Measurements from ENCODE around the gene DNAH10.

Gene DNAH10

DNA sequence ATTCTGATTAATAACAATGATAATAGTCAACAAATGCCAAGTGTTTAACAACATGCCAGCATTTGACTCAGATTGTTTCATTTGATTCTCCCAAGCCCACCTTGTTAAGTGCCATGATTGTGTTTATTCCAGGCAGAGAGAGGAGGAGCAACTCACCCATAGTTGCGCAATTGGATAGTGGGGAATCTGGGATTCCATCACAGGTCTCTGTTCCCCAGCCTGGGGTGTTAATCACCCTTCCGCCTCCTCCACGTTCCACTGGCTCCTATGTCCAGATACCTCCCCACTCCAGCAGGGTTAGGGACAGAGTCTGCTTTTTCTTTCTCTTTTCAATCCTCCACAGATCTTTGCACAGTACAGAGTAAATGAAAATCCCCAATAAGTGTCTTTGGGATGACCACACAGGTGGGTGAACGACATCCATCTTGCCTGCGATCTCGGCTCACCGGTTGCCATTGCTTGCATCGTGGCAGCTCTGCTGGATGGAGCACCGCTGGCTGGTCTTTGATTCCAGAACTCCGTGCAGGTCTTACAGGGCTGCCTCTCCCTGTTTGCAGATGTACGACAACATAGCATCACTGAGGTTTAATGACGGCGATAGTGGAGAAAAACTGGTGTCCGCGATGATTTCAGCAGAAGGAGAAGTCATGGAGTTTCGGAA lies 78.8 kb downstream of the DNAH10 start:
- DNase-seq (ENCODE audit: low read depth in 3 of 3) = no peak

DNA sequence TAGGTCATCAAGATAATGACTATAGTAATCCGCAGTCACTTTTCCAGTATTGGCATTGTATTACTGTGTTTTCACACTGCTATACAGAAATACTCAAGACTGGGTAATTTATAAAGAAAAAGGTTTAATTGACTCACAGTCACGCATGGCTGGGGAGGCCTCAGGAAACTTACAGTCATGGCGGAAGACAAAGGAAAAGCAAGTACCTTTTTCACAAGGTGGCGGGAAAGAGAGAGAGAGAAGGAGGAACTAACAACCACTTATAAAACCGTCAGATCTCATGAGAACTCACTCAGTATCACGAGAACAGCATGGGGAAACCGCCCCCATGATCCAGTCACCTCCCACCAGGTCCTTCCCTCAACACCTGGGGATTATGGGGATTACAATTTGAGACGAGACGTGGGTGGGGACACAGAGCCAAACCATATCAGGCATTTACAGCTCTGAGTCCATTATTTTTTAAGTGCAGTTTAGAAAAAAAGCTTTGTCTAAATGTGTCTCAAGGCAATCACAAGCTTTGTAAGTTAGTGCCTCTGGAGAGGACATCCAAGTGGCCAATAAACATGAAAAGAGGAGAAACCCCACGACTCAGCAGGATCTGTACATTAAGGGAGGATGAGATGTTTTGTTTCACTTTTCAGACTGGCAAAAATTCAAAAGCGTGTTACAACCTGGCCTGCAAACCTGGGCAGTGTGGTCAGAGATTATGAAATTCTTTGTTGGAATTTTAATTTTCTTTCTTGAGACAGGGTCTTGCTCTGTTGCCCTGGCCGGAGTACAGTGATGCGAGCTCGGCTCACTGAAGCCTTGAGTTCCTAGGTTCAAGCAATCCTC lies 82.0 kb downstream of the DNAH10 start:
- DNase-seq (ENCODE audit: low read depth in 3 of 3) = no peak

DNA sequence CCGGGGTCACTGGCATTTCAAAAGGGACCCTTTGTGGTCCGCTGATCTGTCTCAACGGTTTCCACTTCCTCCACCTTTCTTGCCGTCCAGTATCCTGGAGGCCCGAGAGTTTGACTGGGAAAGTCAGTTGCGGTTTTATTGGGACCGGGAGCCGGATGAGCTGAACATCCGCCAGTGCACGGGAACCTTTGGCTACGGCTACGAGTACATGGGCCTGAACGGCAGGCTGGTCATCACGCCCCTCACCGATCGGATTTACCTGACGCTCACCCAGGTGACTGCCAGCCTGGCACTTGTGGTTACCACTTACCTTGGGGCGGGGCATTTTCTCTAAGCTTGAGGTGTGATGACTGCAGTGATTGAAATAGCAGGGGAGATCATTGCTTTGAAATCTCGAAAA lies 83.8 kb downstream of the DNAH10 start:
- no peak for DNase-seq (ENCODE audit: low read depth in 3 of 3)

DNA sequence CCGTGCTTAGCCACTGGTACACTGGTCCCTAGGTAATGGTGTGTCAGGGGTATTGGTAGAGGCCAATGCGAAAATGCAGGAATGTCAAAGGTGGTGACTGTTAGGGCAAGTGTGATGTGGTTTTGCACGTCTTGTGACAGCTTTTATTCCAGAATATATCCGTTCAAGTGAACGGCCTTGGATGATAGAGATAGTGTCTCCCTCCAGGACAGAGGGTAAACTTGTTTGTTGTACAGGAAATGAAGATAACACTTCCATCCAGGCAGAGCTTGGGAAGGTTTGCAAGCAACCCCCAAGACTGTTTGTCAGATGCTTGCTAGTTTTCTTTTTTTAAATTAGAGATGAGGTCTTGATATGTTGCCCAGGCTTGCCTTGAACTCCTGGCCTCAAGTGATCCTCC lies 84.2 kb downstream of the DNAH10 start:
- no peak for DNase-seq (ENCODE audit: low read depth in 3 of 3)

DNA sequence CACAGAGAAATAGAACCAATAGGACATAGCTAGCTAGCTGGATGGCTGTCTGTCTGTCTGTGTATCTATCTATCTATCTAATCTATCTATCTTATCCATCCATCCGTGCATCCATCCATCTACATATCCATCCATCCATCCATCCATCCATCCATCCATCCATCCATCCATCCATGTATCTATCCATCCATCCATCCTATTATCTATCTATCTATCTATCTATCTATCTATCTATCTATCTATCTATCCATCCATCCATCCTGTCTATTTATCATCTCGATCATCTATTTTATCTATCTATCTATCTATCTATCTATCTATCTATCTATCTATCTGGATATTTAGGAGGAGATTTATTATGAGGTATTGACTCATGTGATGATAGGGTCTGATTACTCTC lies 84.9 kb downstream of the DNAH10 start:
- DNase-seq (ENCODE audit: low read depth in 3 of 3) = no peak

DNA sequence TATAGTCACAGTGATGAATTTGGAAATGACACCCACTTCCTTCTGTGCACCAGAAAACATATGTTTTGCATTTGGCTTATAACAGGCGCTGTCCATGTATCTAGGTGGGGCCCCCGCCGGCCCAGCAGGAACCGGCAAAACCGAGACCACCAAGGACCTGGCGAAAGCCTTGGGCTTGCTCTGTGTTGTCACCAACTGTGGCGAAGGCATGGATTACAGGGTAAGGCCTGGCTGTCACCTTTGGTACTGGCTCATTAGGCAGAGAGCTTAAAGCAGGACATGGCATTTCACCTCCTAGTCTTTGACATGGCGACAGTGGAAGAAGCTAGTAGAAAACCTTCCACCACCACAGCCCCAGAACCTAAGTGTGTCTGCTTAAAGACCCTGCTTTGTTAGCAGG lies 85.8 kb downstream of the DNAH10 start:
- no peak for DNase-seq (ENCODE audit: low read depth in 3 of 3)

DNA sequence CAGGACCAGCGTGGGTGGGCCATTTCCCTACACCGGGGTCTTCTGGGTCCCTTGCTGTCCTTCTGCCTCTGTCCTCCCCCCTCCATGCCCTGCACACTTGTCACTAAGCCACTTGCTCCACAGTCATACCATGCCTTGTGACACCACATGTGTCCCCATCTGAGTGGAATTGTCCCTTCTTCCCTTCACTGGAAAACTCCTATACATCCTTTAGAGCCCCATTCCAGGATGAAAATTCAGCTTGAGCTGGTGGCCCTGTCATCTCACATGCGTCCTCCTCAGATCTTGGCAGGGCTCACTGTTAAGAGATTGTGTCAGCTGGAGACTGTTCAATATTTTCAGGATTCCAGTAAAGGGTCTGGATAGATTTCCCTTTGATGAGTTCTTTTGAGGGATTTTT lies 87.4 kb downstream of the DNAH10 start:
- no peak for DNase-seq (ENCODE audit: low read depth in 3 of 3)

DNA sequence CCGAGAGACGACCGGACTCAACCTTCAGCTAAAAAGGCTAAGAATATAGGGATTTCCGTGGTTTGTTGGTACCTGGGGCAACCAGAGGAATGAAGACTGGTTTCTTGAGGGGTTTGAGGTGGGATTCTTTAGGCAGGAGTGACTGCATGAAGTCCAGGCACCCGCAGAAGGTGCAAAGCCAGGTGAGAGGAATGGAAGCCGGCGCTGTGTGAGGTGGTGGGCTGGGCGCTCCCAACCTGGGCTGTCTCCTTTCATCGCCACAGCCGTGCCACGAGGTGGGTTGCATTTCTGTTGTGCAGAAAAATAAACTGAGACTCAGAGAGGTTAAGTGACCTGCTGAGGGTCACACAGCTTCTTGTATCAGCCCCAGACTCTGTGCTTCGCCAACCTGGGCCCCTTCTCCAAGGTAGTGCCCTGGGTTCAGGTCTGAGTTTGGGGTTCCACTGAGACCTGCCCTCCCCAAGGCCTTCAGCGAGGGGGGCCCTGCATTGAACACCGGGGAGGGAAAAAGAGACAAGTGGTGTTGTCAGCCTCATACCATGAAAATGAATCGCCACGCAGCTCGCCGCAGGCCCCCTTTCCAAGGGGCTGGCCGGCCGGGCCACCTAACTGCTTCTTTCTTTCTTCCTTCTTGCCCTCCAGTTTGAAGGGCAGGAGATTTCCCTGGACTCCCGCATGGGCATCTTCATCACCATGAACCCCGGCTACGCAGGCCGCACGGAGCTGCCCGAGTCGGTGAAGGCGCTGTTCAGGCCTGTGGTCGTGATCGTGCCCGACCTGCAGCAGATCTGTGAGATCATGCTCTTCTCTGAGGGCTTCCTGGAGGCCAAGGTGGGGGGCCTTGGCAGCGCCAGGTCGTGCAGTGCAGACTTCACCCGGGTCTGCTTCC lies 88.4 kb downstream of the DNAH10 start:
- no peak for DNase-seq (ENCODE audit: low read depth in 3 of 3)

DNA sequence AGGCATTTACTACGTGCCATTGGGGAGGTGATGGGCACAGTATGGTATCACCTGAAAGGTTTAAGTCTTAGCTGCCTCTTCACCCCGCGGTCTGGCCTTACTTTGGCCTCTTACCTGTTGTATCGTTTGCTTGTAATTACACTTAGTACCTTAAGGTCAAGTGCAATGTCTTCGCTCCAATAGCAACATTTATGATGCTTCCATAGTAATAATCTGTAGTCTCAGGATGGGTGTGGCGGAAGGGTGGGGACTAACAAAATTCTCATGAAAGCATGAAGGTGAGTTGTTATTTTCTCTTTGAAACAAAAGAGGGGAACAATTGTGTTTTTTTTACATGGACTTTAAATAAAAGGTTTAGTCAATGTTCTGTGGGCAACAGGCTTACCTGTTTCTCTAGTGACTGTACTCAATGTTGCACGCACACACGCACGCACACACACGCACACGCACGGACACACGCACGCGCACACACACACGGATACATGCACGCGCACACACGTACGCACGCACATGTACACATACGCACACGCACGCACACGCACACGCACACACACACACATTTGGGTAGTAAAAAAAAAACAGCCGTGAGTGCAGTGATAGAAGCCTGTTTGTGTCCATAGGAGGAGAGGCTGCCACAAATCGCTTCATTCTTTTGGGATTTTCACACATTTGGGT lies 91.4 kb downstream of the DNAH10 start:
- no peak for DNase-seq (ENCODE audit: low read depth in 3 of 3)

DNA sequence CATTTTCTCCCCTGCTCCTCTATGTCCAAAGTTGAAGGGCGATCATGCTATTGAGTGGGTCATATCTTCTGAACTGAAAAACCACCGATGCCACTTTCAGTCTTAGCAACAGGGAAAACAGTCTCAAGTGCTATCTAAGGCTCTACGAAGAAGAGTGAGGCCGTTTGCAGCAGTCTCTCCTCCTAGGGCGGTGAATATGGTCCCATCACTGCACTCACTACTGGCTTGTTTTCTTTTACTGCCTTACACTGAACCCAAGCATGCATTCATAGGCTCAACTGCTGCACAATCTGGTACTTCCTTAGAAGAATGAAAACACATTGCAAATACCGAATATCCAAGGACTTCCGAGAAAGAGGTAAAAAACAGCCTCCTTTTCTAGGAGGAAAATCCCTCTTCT lies 92.1 kb downstream of the DNAH10 start:
- no peak for DNase-seq (ENCODE audit: low read depth in 3 of 3)

DNA sequence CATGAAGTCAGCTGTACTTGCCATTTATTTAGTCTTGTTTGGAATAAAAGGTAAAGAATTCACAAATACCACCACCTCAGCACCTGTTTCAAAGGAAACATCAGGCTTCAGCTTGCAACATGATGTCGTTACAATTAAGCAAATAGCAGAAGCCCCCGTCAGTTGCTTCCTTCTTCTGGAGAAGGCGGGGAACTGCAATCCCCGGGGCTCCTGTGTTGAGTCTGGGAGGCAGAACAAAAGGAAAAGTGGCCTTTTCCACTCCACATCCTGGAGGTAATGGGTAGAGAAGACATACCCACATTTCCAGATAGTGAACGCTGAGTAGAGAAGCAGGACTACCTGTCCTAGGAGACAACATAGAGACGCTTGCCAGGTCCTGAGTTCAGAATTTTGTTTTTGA lies 92.8 kb downstream of the DNAH10 start:
- no peak for DNase-seq (ENCODE audit: low read depth in 3 of 3)

DNA sequence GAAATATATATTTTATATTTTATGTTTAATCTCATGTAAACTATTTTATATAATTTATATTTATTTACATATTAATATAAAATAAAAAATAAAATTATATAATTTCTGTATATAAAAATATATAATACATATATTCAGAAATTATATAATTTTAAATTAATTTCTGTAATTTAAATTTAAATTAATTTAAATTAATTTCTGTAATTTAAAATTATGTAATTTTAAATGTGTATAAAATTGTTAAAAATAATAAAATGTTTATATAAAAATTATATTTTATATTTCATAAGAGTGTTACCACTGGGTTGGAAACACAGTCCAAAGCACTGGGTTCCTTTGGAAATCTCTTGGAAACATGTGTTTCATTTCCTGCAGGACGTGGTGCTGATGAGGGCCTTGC lies 94.6 kb downstream of the DNAH10 start:
- no peak for DNase-seq (ENCODE audit: low read depth in 3 of 3)

DNA sequence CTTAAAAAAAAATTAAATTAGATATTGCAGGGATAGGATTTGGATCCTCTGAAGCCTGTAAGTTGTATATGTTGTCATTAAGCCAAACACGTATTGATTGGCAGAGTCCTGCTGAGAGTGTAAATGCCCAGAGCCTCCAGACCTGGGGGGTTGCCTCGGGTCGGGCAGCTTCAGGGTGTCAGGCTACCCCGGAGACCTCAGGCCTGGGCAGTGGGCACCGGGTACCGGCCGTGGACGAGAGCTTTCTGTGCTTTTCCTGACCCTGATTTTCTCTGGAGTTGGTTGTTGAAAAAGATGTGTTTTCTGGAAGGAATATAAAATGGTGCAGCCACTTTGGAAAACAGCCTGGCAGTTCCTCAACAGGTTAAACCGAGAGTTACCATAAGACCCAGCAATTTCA lies 96.1 kb downstream of the DNAH10 start:
- no peak for DNase-seq (ENCODE audit: low read depth in 3 of 3)

DNA sequence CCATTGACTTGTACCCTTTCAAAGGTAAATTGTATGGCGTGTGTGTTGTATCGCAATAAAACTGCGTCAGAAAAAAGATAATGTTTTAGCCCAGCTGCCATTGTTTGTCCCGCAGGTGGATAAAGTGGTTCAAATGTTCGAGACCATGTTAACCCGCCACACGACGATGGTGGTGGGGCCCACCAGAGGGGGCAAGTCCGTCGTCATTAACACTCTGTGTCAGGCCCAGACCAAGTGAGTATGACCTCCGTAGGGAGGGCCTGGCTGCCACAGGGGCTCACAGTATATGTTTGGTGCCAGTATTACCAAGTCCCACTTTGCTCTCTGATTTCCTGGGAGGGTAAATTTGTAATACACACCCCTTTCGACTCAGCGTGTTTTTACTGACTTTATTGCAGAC lies 96.9 kb downstream of the DNAH10 start:
- DNase-seq (ENCODE audit: low read depth in 3 of 3) = no peak

DNA sequence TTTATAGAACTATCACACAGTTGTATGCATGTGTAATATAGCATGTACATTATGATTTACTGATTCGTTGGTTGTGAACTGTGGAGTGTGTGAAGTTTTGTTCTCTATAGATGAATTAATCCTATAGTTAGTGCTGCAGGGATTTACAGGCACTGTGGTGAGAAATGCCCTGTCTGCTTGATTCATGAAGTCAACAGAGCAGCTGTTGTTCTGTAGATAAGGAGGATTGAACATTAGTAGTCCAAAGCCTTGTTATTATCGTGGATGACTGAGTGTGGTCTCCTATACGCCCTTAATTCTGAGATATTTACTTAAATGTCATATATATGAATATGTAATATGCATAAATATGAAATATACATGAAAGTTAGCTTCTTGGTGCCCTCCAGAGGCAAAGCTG lies 98.3 kb downstream of the DNAH10 start:
- DNase-seq (ENCODE audit: low read depth in 3 of 3) = no peak

DNA sequence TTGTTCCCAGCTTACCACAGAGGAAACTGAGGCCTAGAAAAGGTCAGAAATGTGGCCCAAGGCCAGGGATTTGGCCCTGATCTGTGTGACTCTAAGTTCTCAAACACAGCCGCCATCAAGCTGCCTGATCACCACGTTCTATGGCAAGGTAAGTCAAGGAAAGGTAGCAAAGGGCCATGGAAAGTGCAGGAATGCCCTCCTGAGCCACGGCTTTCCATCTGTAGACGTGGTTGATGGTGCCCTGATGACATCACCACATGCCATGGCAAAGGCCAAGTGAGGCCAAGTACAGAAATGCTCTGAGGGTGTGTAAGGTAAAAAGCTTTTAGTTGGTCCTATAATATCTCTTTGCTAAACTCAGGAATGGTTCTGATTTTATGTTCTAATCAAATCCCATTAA lies 99.3 kb downstream of the DNAH10 start:
- DNase-seq (ENCODE audit: low read depth in 3 of 3) = no peak

DNA sequence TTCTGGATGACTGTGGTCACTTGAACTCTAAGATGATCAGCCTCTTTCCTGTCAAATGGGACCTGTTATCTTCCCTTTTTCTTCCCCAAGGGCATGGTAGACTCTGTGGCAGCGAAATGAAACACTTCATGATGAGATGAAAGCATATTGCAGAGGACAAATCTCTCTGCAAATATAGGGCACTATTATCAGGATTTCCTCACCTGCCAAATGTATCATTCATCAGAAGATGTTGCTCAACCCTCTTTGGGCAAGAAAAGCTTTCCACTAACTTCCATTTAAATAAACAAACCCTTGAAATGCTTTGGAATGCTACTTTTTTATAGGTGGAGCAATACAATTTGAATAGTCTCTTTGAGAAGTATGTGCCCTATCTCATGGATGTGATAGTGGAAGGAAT lies 105.0 kb downstream of the DNAH10 start:
- DNase-seq (ENCODE audit: low read depth in 3 of 3) = no peak

DNA sequence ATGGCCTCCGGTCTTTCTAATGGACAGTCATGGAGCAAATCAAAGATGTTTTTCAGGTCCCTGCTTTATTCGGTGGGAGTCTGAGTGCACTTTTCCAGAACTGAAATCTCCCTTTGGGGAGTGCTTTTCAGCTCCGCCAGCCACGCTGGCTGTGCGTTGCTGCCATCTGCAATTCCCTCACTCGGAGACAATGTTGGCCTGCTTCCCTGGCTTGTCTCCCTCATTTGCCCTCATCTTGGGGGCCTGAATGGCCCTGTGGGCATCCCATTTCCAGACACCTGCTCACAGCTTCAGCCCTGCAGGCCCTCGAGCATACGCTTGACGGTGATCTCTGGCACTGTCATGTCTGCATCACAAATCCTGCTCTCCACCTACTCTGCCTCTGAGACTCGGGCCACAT lies 106.7 kb downstream of the DNAH10 start:
- no peak for DNase-seq (ENCODE audit: low read depth in 3 of 3)

DNA sequence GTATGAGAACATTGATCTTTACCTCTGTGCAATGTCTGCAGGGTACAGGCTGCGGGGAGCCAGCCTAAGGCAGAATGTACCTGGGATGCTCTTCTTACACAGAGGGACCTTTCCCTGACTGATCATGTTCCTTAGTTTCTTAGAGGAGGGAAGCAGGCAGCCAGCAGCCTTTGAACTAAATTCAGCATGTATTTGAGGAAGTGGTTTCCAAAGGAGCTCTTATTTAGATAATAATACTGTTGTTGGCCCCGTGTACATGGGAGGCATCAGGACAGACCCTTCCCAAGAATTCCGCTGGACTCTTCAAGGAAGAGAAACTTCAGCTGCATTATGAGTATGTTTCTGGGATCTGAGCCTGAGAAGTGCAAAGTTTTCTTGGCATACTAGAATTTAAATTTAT lies 111.7 kb downstream of the DNAH10 start:
- DNase-seq (ENCODE audit: low read depth in 3 of 3) = no peak

DNA sequence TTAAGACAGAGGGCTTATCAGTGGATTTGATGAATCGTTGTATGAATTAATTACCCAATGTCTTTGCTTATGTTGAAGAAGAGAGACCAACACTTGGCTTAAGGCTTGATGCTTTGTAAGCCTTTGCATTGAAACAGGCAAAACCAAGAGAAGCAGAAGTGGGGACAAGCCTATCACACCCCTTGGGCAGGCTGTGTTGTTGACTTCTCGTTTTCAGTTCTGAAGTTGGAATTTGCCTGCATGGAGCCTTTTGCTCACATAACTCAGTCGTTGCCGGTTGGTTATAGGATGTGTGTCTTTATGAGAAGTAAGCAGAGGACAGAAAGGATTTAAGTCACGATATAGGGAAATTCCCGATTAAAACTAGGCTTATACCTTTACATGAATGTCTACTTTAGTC lies 115.9 kb downstream of the DNAH10 start:
- DNase-seq (ENCODE audit: low read depth in 3 of 3) = no peak

DNA sequence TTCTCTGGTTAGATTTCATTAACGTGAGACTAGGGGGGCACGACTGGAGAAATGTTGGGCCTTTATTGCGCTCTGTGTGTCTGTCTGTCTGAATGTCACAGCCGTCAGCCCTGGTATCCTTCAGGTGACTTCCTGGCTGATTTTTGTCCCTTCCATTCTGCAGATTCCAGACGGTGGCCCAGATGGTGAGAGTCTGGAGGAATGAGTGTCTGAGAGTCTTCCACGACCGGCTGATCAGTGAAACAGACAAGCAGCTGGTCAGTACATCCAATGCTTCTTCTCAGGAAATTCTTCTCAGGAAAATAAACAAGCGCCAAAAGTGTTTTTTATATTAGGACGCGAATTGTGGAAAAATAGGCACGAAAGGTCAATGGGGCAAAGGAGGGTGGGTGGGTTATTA lies 117.0 kb downstream of the DNAH10 start:
- no peak for DNase-seq (ENCODE audit: low read depth in 3 of 3)

DNA sequence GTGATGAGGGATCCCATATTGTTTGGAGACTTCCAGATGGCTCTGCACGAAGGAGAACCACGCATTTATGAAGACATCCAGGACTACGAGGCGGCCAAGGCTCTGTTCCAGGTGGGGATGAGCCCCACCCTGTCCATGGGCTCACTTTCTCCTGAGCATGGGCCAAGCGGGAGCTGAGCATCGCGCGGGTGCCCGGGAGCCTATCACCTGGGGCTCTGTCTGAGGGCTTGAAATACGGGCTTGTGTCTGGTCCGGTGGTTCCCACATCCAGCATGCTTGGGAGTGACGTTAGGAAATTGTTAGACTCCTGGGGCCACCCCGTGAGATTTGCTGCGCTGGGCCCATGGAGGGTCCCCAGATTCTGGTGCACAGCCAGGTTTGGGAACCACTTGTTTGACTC lies 117.6 kb downstream of the DNAH10 start:
- DNase-seq (ENCODE audit: low read depth in 3 of 3) = no peak

Measured in stimulated activated CD4-positive, alpha-beta T cell treated with anti-CD3 and anti-CD28 coated beads, TNF-alpha, amount 100 ng/mL, for 24 hours (primary cell).